ENCODE measurements around the gene DIP2C.

DNA sequence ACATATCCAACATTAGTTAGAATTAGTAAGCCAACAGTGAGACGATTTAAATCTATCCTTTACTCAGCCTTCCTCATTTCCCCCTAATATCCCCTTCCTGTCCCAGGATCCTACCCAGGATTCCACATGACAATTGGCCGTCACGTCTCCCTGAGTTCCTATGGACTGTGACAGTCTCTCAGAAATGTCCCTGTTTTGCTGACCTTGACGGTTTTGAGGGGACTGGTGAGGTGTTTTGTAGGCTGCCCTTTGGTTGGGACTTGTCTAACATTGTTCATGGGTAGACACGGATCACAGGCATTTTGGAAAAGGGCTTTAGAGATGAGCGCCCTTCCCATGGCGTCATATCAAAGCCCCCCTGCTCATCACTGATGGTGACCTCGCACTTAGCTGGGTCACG lies 391.4 kb downstream of the DIP2C start:
- TF ChIP-seq, protein P1, sequence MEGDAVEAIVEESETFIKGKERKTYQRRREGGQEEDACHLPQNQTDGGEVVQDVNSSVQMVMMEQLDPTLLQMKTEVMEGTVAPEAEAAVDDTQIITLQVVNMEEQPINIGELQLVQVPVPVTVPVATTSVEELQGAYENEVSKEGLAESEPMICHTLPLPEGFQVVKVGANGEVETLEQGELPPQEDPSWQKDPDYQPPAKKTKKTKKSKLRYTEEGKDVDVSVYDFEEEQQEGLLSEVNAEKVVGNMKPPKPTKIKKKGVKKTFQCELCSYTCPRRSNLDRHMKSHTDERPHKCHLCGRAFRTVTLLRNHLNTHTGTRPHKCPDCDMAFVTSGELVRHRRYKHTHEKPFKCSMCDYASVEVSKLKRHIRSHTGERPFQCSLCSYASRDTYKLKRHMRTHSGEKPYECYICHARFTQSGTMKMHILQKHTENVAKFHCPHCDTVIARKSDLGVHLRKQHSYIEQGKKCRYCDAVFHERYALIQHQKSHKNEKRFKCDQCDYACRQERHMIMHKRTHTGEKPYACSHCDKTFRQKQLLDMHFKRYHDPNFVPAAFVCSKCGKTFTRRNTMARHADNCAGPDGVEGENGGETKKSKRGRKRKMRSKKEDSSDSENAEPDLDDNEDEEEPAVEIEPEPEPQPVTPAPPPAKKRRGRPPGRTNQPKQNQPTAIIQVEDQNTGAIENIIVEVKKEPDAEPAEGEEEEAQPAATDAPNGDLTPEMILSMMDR (IDR thresholded peaks at IDR 0.05): no peak
- TF ChIP-seq POLR2A (IDR thresholded peaks at IDR 0.05): no peak

Measured in testis (tissue), 2 donors.